Peyer's patch (tissue), 4 donors: ENCODE data around the gene PLCL2.

Experiments used
- CTCF ChIP-seq, 6 experiments: fragments of 450-650 bp in 4 of 6; fragments of 200-600 bp in 2 of 6; sonication (generic) in 1 of 6; IDR thresholded peaks; one replicate each; pipeline ENCODE4 v1.5.1; 2017 to 2019; ENCODE audit warnings: antibody characterized with exemption in 6 of 6, mild to moderate bottlenecking in 3 of 6, moderate library complexity in 1 of 6
- POLR2A ChIP-seq, 2 donors: fragments of 450-650 bp; IDR thresholded peaks; one replicate each; pipeline ENCODE4 v1.5.1; 2017; ENCODE audit warnings: antibody characterized with exemption in 2 of 2, mild to moderate bottlenecking in 2 of 2, moderate library complexity in 2 of 2

- no peak for TF ChIP-seq CTCF (IDR thresholded peaks at IDR 0.05)
- peak in 1 of 2 donors; percentile 17 for TF ChIP-seq POLR2A (IDR thresholded peaks at IDR 0.05)
Measured at GRCh38 chr3:16897254-16897926, 12.6 kb downstream of the PLCL2 start.
